ENCODE results near the gene ZNF345.
A peak's percentile ranks its signal among the peaks of the same experiment; 100 is the strongest.

Gene ZNF345

GRCh38 chr19:36850559-36851442, at the start of gene ZNF345:
ZNF345 (plus strand) TSS chr19:36850876; CDS start chr19:36876831, 25,955 bp downstream.
- DNase-seq, result peak; percentile 90 to 94

- no peak for DNase-seq
Measured at GRCh38 chr19:36805364-36805763, 45.3 kb upstream of the ZNF345 start.

GRCh38 chr19:36807029-36807428, 43.6 kb upstream of the ZNF345 start:
- DNase-seq, result no peak

- DNase-seq, result no peak
Measured at GRCh38 chr19:36819130-36819630, 31.5 kb upstream of the ZNF345 start.

- no peak for DNase-seq
Measured at GRCh38 chr19:36821758-36822157, 28.9 kb upstream of the ZNF345 start.

- no peak for DNase-seq
Measured at GRCh38 chr19:36833430-36833829, 17.2 kb upstream of the ZNF345 start.

- DNase-seq, result no peak
Measured at GRCh38 chr19:36837176-36837905, 13.3 kb upstream of the ZNF345 start.

- peak; percentile 82 to 90 for DNase-seq
Measured at GRCh38 chr19:36837906-36838783, 12.5 kb upstream of the ZNF345 start, which contains the start of gene ZNF790. ZNF790 (minus strand) TSS chr19:36838387; CDS start chr19:36825619, 12,768 bp downstream.

GRCh38 chr19:36838784-36839324, 11.8 kb upstream of the ZNF345 start:
- DNase-seq, result no peak

- DNase-seq, result no peak
Measured at GRCh38 chr19:36847968-36848367, 2.7 kb upstream of the ZNF345 start.

GRCh38 chr19:36849701-36850558, 746 bp upstream of the ZNF345 start:
- peak; percentile 74 to 94 for DNase-seq

- no peak for DNase-seq
Measured at GRCh38 chr19:36851898-36852297, 1.2 kb downstream of the ZNF345 start.

GRCh38 chr19:36876993-36877938, 26.6 kb downstream of the ZNF345 start:
- no peak for DNase-seq

- no peak for DNase-seq
Measured at GRCh38 chr19:36891768-36892357, 41.2 kb downstream of the ZNF345 start.

GRCh38 chr19:36894849-36895383, 44.2 kb downstream of the ZNF345 start:
- no peak for DNase-seq

GRCh38 chr19:36898422-36898821, 47.7 kb downstream of the ZNF345 start:
- DNase-seq, result no peak

GRCh38 chr19:36915992-36916830, 65.5 kb downstream of the ZNF345 start, which contains the start of the genes ZNF568 and ZNF829:
ZNF568 (plus strand) TSS chr19:36916332; CDS start chr19:36922771, 6,439 bp downstream.
ZNF829 (minus strand) TSS chr19:36916291; CDS start chr19:36915167, 1,124 bp downstream.
- DNase-seq, result peak; percentile 78 to 80

- DNase-seq, result no peak
Measured at GRCh38 chr19:36916991-36917390, 66.3 kb downstream of the ZNF345 start.
